Body of pancreas (tissue), 4 donors: ENCODE data around the gene GPD1L.

Source experiments
- CTCF ChIP-seq, 7 experiments: fragments of 450-650 bp in 4 of 7; fragments of 200-600 bp in 3 of 7; sonication (generic) in 3 of 7; IDR thresholded peaks; one replicate each; pipeline ENCODE4 v1.5.1; 2016 to 2019; ENCODE audit warnings: antibody characterized with exemption in 7 of 7
- POLR2A ChIP-seq, 3 donors: fragments of 450-650 bp; IDR thresholded peaks; one replicate each; pipeline ENCODE4 v1.6.1; 2016; ENCODE audit warnings: antibody characterized with exemption in 3 of 3, mild to moderate bottlenecking in 2 of 3

GRCh38 chr3:32176989-32177701 lies 70.7 kb downstream of the GPD1L start:
- TF ChIP-seq CTCF (IDR thresholded peaks at IDR 0.05) (peak; percentile 57 to 83 (median 79)), POLR2A (IDR thresholded peaks at IDR 0.05) (no peak)
